ENCODE measurements around the gene INSYN2B.

The INSYN2B gene

DNA sequence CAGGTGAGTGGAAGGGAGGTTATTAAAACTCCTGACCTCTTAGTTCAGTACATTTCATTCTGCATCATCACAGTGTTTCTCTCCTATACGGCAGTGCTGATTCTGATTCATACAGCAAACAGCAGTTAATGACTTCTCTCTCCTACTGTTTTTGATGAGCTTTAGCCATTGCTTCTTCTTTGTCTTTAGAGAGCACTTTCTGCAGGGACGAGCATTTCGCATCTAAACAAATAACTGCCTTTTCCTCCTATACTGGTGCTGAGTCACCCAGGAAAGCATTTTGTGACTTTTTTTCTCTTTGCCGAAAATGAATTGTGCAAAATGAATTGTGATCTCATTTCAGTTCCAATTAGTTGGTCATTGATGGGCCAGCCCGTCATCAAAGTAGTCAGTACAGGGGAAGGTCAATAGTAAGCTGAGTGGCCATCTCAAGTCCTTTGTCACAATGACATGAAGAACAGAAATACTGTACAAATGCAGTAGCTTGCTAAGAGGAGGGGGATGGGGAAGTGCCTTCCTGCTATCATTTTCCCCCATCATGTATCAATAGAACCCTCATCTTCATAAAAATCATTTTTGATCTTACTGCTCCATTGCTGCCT, 98.5 kb downstream of the INSYN2B start:
- no peaks in the 10 kb centered on the region for H3K9me3 ChIP-seq (ENCODE audit: insufficient read depth, low read length)
- no peaks in the 10 kb centered on the region for H3K36me3 ChIP-seq (ENCODE audit: insufficient read depth, insufficient read length, low read length)
- H3K27me3 ChIP-seq (ENCODE audit: insufficient read depth, insufficient read length) = no peaks in the 10 kb centered on the region
- H3K9ac ChIP-seq (ENCODE audit: insufficient read length, low read depth) = no peak overlapping the region
- TF ChIP-seq ZNF274 (IDR thresholded peaks at IDR 0.05; ENCODE audit: low read depth, low read length) = no peak
- TF ChIP-seq YY1 (IDR thresholded peaks at IDR 0.05; ENCODE audit: insufficient read depth, insufficient read length) = no peak
- no peak for TF ChIP-seq SUZ12 (IDR thresholded peaks at IDR 0.05; ENCODE audit: extremely low read depth, insufficient read depth, insufficient read length)
- DNase-seq (ENCODE audit: low read depth, low spot score) = no peak
- no peak overlapping the region for H3K4me3 ChIP-seq (ENCODE audit: insufficient read length, low read depth)
- no peaks in the 10 kb centered on the region for H3K4me1 ChIP-seq (ENCODE audit: insufficient read depth, insufficient read length)

DNA sequence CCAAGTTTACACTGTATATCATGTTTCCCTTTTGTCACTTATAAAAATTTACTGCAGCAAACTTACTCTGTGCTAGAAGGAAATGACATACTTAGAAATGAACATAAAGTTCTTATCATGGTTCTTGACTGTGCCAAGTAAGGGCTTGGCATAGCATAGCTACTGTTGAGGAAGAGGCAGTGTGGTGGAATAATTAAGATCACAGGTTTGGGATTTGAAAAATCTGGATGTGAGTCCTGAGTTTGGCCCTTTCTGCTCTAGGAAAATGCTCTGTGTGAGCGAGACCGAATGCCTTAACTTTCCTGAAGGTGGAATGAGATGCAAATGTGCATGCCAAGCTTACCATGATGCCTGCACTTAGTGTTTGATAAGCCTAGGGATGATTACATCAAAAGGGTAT, 99.5 kb downstream of the INSYN2B start:
- no peak overlapping the region for H3K9ac ChIP-seq (ENCODE audit: insufficient read length, low read depth)
- no peaks in the 10 kb centered on the region for H3K9me3 ChIP-seq (ENCODE audit: insufficient read depth, low read length)
- TF ChIP-seq YY1 (IDR thresholded peaks at IDR 0.05; ENCODE audit: insufficient read depth, insufficient read length) (no peak), SUZ12 (IDR thresholded peaks at IDR 0.05; ENCODE audit: extremely low read depth, insufficient read depth, insufficient read length) (no peak), ZNF274 (IDR thresholded peaks at IDR 0.05; ENCODE audit: low read depth, low read length) (no peak)
- no peaks in the 10 kb centered on the region for H3K27me3 ChIP-seq (ENCODE audit: insufficient read depth, insufficient read length)
- H3K4me3 ChIP-seq (ENCODE audit: insufficient read length, low read depth) = no peak overlapping the region
- no peaks in the 10 kb centered on the region for H3K36me3 ChIP-seq (ENCODE audit: insufficient read depth, insufficient read length, low read length)
- H3K4me1 ChIP-seq (ENCODE audit: insufficient read depth, insufficient read length) = no peaks in the 10 kb centered on the region
- DNase-seq (ENCODE audit: low read depth, low spot score) = no peak

DNA sequence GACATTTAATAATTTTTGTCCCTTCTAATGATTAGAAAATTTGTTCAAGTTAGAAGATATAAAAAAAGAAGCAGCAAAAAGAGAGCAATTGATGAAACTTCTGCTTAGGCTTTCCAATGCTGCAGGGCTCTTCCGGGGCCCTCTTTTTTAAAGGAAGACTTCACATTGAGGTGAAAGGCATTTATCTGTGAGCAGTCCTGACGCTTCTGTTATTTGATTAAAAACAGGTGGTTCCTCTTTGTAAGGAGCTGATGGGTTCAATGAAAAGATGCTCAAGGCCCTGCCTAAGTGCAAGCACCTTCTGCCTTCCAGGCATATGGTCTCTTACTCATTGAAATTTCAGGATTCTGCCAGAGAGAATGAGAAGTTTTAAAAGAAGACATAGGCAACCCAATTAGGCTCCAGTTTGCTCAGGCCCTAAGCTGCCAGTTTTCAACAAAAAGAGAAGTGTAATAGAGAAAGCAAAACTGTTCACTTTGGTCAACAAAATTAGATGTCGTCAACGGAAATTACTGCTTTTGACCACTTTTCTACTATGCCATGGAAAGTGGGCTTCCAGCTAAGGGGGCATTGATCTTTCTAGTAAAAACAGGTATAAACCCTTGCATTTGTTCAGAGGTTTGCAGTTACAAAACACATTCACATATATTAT, 100.2 kb downstream of the INSYN2B start:
- H3K4me1 ChIP-seq (ENCODE audit: insufficient read depth, insufficient read length) = no peaks in the 10 kb centered on the region
- H3K9me3 ChIP-seq (ENCODE audit: insufficient read depth, low read length) = no peaks in the 10 kb centered on the region
- no peak overlapping the region for H3K9ac ChIP-seq (ENCODE audit: insufficient read length, low read depth)
- H3K4me3 ChIP-seq (ENCODE audit: insufficient read length, low read depth) = no peak overlapping the region
- no peak for DNase-seq (ENCODE audit: low read depth, low spot score)
- TF ChIP-seq ZNF274 (IDR thresholded peaks at IDR 0.05; ENCODE audit: low read depth, low read length) = no peak
- no peak for TF ChIP-seq YY1 (IDR thresholded peaks at IDR 0.05; ENCODE audit: insufficient read depth, insufficient read length)
- no peak for TF ChIP-seq SUZ12 (IDR thresholded peaks at IDR 0.05; ENCODE audit: extremely low read depth, insufficient read depth, insufficient read length)
- H3K27me3 ChIP-seq (ENCODE audit: insufficient read depth, insufficient read length) = no peaks in the 10 kb centered on the region
- no peaks in the 10 kb centered on the region for H3K36me3 ChIP-seq (ENCODE audit: insufficient read depth, insufficient read length, low read length)

DNA sequence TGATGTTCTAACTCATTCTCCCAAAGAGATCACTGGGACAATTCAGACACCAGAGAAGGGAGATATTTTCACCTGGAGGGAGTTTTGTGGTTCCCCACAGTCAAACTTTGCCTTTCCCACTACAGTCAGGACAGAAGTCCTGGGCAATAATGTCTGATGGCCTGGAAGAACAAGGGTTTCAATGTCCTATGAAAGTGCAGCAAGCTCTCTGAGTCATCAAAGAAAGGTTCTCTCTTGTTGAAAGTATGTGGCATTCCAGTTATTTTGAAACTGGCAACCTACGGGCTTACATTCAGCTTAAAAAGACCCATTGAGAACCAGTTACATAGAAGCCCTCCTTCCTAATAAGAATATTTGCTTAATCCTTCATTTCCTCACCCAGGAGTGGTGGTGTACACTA, 103.9 kb downstream of the INSYN2B start:
- H3K4me3 ChIP-seq (ENCODE audit: insufficient read length, low read depth) = no peak overlapping the region
- TF ChIP-seq YY1 (IDR thresholded peaks at IDR 0.05; ENCODE audit: insufficient read depth, insufficient read length) (no peak), SUZ12 (IDR thresholded peaks at IDR 0.05; ENCODE audit: extremely low read depth, insufficient read depth, insufficient read length) (no peak), ZNF274 (IDR thresholded peaks at IDR 0.05; ENCODE audit: low read depth, low read length) (no peak)
- no peaks in the 10 kb centered on the region for H3K27me3 ChIP-seq (ENCODE audit: insufficient read depth, insufficient read length)
- no peaks in the 10 kb centered on the region for H3K36me3 ChIP-seq (ENCODE audit: insufficient read depth, insufficient read length, low read length)
- DNase-seq (ENCODE audit: low read depth, low spot score) = no peak
- H3K9ac ChIP-seq (ENCODE audit: insufficient read length, low read depth) = no peak overlapping the region
- H3K4me1 ChIP-seq (ENCODE audit: insufficient read depth, insufficient read length) = no peaks in the 10 kb centered on the region
- H3K9me3 ChIP-seq (ENCODE audit: insufficient read depth, low read length) = no peaks in the 10 kb centered on the region

DNA sequence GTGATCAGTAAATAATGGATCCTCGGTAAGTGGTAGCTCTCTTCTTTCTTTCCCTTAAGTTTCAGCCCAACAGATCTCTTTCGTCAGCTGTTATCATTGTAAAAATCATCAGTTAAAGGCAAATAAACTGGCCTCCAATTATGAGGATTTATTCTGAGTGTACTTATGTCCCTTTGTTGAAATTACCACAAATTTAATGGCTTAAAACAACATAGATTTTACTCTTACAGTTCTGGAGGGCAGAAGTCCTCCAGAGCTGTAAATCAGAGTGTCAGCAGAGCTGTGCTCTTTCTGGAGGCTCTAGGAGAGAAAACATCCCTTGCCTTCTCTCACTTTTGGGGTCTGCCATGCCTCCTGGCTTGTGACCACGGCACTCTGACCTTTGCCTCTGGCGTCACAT, 104.6 kb downstream of the INSYN2B start:
- no peaks in the 10 kb centered on the region for H3K4me1 ChIP-seq (ENCODE audit: insufficient read depth, insufficient read length)
- no peaks in the 10 kb centered on the region for H3K27me3 ChIP-seq (ENCODE audit: insufficient read depth, insufficient read length)
- no peak for TF ChIP-seq YY1 (IDR thresholded peaks at IDR 0.05; ENCODE audit: insufficient read depth, insufficient read length)
- no peak for TF ChIP-seq ZNF274 (IDR thresholded peaks at IDR 0.05; ENCODE audit: low read depth, low read length)
- no peak for TF ChIP-seq SUZ12 (IDR thresholded peaks at IDR 0.05; ENCODE audit: extremely low read depth, insufficient read depth, insufficient read length)
- H3K36me3 ChIP-seq (ENCODE audit: insufficient read depth, insufficient read length, low read length) = no peaks in the 10 kb centered on the region
- no peak for DNase-seq (ENCODE audit: low read depth, low spot score)
- H3K9me3 ChIP-seq (ENCODE audit: insufficient read depth, low read length) = no peaks in the 10 kb centered on the region
- no peak overlapping the region for H3K4me3 ChIP-seq (ENCODE audit: insufficient read length, low read depth)
- no peak overlapping the region for H3K9ac ChIP-seq (ENCODE audit: insufficient read length, low read depth)

GRCh38 chr5:169875091-169875728, 105.1 kb downstream of the INSYN2B start:
- Histone ChIP-seq H3K9ac (ENCODE audit: insufficient read length, low read depth) (no peak overlapping the region), H3K4me3 (ENCODE audit: insufficient read length, low read depth) (no peak overlapping the region), H3K36me3 (ENCODE audit: insufficient read depth, insufficient read length, low read length) (no peaks in the 10 kb centered on the region), H3K4me1 (ENCODE audit: insufficient read depth, insufficient read length) (no peaks in the 10 kb centered on the region), H3K9me3 (ENCODE audit: insufficient read depth, low read length) (no peaks in the 10 kb centered on the region), H3K27me3 (ENCODE audit: insufficient read depth, insufficient read length) (no peaks in the 10 kb centered on the region)
- no peak for DNase-seq (ENCODE audit: low read depth, low spot score)
- TF ChIP-seq YY1 (IDR thresholded peaks at IDR 0.05; ENCODE audit: insufficient read depth, insufficient read length) (no peak), SUZ12 (IDR thresholded peaks at IDR 0.05; ENCODE audit: extremely low read depth, insufficient read depth, insufficient read length) (no peak), ZNF274 (IDR thresholded peaks at IDR 0.05; ENCODE audit: low read depth, low read length) (no peak)

- Histone ChIP-seq H3K36me3 (ENCODE audit: insufficient read depth, insufficient read length, low read length) (no peaks in the 10 kb centered on the region), H3K9ac (ENCODE audit: insufficient read length, low read depth) (no peak overlapping the region)
Observed at GRCh38 chr5:169874621-169875020, 105.7 kb downstream of the INSYN2B start.

More at GRCh38 chr5:169874621-169875020, 105.7 kb downstream of the INSYN2B start:
- no peak for DNase-seq (ENCODE audit: low read depth, low spot score)
- Histone ChIP-seq H3K4me3 (ENCODE audit: insufficient read length, low read depth) (no peak overlapping the region), H3K27me3 (ENCODE audit: insufficient read depth, insufficient read length) (no peaks in the 10 kb centered on the region), H3K9me3 (ENCODE audit: insufficient read depth, low read length) (no peaks in the 10 kb centered on the region), H3K4me1 (ENCODE audit: insufficient read depth, insufficient read length) (no peaks in the 10 kb centered on the region)
- TF ChIP-seq YY1 (IDR thresholded peaks at IDR 0.05; ENCODE audit: insufficient read depth, insufficient read length) (no peak), SUZ12 (IDR thresholded peaks at IDR 0.05; ENCODE audit: extremely low read depth, insufficient read depth, insufficient read length) (no peak), ZNF274 (IDR thresholded peaks at IDR 0.05; ENCODE audit: low read depth, low read length) (no peak)

All from NT2/D1 (cell line).